ENCODE results near the gene CDKL5. TPM values are rescaled to one million over a fixed set of nuclear protein-coding genes. Genes with fewer than 3 reads are reported as not detected.
A peak's percentile ranks its signal among the peaks of the same experiment; 100 is the strongest.

The CDKL5 gene
- total RNA-seq (ENCODE audit: low replicate concordance): 3.7 and 4.8 TPM in 2 replicates

GRCh38 chrX:18425199-18426003 lies at the start of gene CDKL5:
Gene CDKL5, plus strand, starts transcription at chrX:18425608. Its CDS starts 81,489 bp downstream, at chrX:18507097.
- no peak for TF ChIP-seq CTCF (IDR thresholded peaks at IDR 0.05; ENCODE audit: insufficient read depth, low read length)
- peak; percentile 93 for DNase-seq (ENCODE audit: low read depth)
- H3K4me3 ChIP-seq (ENCODE audit: low read depth, low read length): peak within 1 kb of the TSS; percentile 68

DNA sequence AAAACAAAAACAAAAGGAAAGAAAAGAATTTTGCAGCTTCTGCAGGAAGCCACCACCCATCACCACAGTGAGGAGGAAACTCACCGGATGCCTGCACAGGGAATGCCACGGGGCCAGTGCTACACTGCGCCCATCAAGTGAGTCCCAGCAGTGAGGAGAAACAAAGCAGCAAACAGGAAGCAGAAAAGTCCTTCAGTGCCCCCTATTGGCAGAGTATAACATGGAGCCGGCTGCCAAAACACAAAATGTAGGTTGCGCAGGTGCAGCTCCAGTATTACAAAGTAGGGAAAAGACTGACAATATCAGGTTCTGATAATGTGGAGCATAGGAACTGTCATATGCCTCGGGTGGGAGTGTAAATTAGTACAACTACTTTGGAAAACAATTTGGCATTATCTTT lies 47.6 kb upstream of the CDKL5 start:
- no peak overlapping the region for H3K4me3 ChIP-seq (ENCODE audit: low read depth, low read length)
- peak; percentile 52 for TF ChIP-seq CTCF (IDR thresholded peaks at IDR 0.05; ENCODE audit: insufficient read depth, low read length)
- peak; percentile 27 for DNase-seq (ENCODE audit: low read depth)

DNA sequence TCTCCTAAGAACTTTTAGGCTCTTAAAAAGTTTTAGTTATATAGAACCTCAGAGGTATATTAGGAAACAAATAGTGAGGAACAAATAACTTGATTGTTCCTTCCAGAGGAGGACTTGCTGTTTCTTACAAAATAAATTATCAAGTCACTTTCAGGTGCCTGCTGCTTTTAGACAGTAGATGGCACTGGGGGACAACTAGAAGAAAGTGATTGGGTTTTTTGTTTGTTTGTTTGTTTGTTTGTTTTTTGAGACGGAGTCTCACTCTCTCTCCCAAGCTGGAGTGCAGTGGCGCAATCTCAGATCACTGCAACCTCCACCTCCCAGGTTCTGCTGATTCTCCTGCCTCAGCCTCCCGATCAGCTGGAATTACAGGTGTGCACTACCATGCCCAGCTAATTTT lies 35.4 kb upstream of the CDKL5 start:
- DNase-seq (ENCODE audit: low read depth): no peak
- no peak for TF ChIP-seq CTCF (IDR thresholded peaks at IDR 0.05; ENCODE audit: insufficient read depth, low read length)
- H3K4me3 ChIP-seq (ENCODE audit: low read depth, low read length): no peak overlapping the region

- no peak overlapping the region for H3K4me3 ChIP-seq (ENCODE audit: low read depth, low read length)
- peak; percentile 79 for DNase-seq (ENCODE audit: low read depth)
- TF ChIP-seq CTCF (IDR thresholded peaks at IDR 0.05; ENCODE audit: insufficient read depth, low read length): peak; percentile 67
These were observed 34.4 kb upstream of the CDKL5 start for GRCh38 chrX:18390941-18391538.

DNA sequence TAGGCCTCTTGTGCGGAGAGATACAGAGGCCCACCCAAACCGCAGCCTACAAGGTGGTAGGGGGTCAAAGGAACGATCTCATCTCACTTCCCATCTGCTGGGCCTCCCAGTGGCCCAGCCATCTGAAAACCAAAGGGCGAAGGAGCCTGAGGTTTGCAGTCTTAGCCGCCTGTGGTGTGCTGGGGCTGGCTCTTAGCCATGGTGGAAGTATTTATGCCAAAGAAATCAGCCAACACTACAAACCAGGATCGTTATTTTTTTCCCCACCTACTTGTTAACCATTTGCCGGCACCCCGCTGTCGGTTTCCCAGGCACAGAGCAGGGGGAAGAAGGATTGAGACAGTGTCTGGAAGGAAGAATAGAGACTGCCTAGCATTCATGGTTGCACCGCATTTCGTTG lies 30.9 kb upstream of the CDKL5 start:
- no peak for DNase-seq (ENCODE audit: low read depth)
- H3K4me3 ChIP-seq (ENCODE audit: low read depth, low read length): no peak overlapping the region
- no peak for TF ChIP-seq CTCF (IDR thresholded peaks at IDR 0.05; ENCODE audit: insufficient read depth, low read length)

DNA sequence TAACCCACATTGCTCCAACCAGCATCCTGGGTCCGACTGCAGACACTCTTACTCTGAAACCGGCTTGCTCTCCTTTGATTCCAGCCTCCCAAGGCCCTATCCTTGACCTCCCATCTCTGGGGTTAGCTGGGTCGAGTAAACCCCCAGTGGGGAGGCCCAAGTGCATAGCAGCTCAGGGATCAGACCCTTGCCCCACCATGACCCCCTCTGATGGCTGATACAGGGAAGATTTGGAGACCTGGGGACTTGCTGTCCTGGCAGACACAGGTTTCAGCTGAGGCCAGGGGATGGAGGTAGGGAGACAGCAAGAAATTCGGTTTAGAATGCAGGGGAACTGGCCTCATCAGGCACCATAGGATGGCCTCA lies 23.6 kb upstream of the CDKL5 start:
- no peak for DNase-seq (ENCODE audit: low read depth)
- TF ChIP-seq CTCF (IDR thresholded peaks at IDR 0.05; ENCODE audit: insufficient read depth, low read length): no peak
- H3K4me3 ChIP-seq (ENCODE audit: low read depth, low read length): no peak overlapping the region
